Common myeloid progenitor, CD34-positive (primary cell): ENCODE measurements around the gene SGCE.

ENCODE experiments used
- CTCF ChIA-PET: fragments of 350-600 bp; sonication (Branson Sonifier 250); formaldehyde crosslinking; loops from one replicate; lab custom pipeline; 2021; ENCODE audit warnings: antibody characterized with exemption; lab: Charles Lee
- POLR2A ChIA-PET: fragments of 350-600 bp; sonication (Branson Sonifier 250); formaldehyde crosslinking; loops from one replicate; lab custom pipeline; 2021; ENCODE audit warnings: antibody characterized with exemption; lab: Charles Lee
- DNase-seq, 3 donors: peaks; one replicate each; pipeline versions ENCODE4 v3.0.0 to v3.0.0-alpha.2; 2013
- H3K27ac ChIP-seq, 2 experiments: 1 replicate in 1 of 2; 2 replicates in 1 of 2; pipeline ENCODE4 v1.7.0; 2013; ENCODE audit warnings: inconsistent platforms in 2 of 2, low read length in 2 of 2, mild to moderate bottlenecking in 2 of 2, low read depth in 1 of 2, moderate library complexity in 1 of 2; ENCODE audit not compliant: severe bottlenecking in 2 of 2, insufficient read depth in 1 of 2, poor library complexity in 1 of 2
- H3K27me3 ChIP-seq, 5 experiments: replicated peaks in 2 of 5; 1 replicate in 3 of 5; 2 replicates in 2 of 5; pipeline versions ENCODE4 v1.6.1 to v1.7.0; 2013; ENCODE audit warnings: low read length in 4 of 5, mild to moderate bottlenecking in 2 of 5, moderate library complexity in 2 of 5, inconsistent platforms in 1 of 5; ENCODE audit not compliant: insufficient read depth in 5 of 5, control insufficient read depth in 4 of 5
- H3K36me3 ChIP-seq, 4 experiments: 1 replicate in 2 of 4; 2 replicates in 2 of 4; pipeline versions ENCODE4 v1.6.1 to v1.7.0; 2013; ENCODE audit warnings: low read length in 3 of 4, control low read depth in 1 of 4, mild to moderate bottlenecking in 1 of 4; ENCODE audit not compliant: control insufficient read depth in 4 of 4, insufficient read depth in 4 of 4
- H3K4me1 ChIP-seq, 4 experiments: 1 replicate in 3 of 4; 2 replicates in 1 of 4; pipeline versions ENCODE4 v1.6.1 to v1.7.1; 2013; ENCODE audit warnings: low read length in 3 of 4, mild to moderate bottlenecking in 3 of 4, control low read depth in 1 of 4, inconsistent platforms in 1 of 4, moderate library complexity in 1 of 4; ENCODE audit not compliant: control insufficient read depth in 4 of 4, insufficient read depth in 4 of 4; ENCODE audit errors: control extremely low read depth in 1 of 4
- H3K4me3 ChIP-seq, 7 experiments: 1 replicate in 4 of 7; 2 replicates in 3 of 7; pipeline versions ENCODE4 v1.5.1 to v1.7.0; 2013; ENCODE audit warnings: mild to moderate bottlenecking in 7 of 7, low read length in 6 of 7, moderate library complexity in 6 of 7, inconsistent platforms in 2 of 7, low read depth in 2 of 7, control low read depth in 1 of 7; ENCODE audit not compliant: insufficient read depth in 4 of 7, control insufficient read depth in 1 of 7; ENCODE audit errors: extremely low read depth in 1 of 7
- H3K9me3 ChIP-seq, 5 experiments: 1 replicate in 4 of 5; 2 replicates in 1 of 5; pipeline versions ENCODE4 v1.6.1 to v1.7.1; 2013; ENCODE audit warnings: low read length in 4 of 5, mild to moderate bottlenecking in 2 of 5, inconsistent platforms in 1 of 5, low read depth in 1 of 5, moderate library complexity in 1 of 5; ENCODE audit not compliant: control insufficient read depth in 4 of 5, insufficient read depth in 2 of 5; ENCODE audit errors: control extremely low read depth in 1 of 5
- WGBS: methylation state at CpG from one replicate; pipeline ENCODE4 v1.1.5; 2013; ENCODE audit not compliant: insufficient coverage; 5-methylcytosine and 5-hydroxymethylcytosine counted together

Gene SGCE

DNA sequence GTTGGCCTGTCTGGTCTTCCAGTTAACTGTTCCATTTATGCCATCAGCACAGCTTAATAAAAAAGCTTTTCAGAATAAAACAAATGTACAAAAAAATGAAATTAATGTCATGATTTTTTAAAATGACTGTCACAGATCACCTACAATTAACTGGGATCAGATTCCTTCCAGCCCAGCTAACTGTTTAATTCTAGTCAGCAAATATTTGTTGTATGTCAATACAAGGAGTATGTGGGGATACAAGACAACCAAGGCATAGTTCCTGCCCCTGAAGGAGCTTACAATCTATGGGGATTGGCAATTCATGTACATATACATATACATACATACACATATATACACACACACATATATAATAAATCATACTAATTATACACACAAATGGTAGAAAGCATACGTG, 16.5 kb downstream of the SGCE start:
- H3K4me1 ChIP-seq = no peaks in the 10 kb centered on the region
- WGBS = no CpG with 5 or more reads among the region's 1 CpG
- H3K9me3 ChIP-seq = no peaks in the 10 kb centered on the region
- no peak overlapping the region for H3K27ac ChIP-seq
- peaks cover 0 to 2% (median 1%) of the 10 kb centered on the region in 5 experiments for H3K27me3 ChIP-seq
- H3K36me3 ChIP-seq = no peaks in the 10 kb centered on the region
- no peak overlapping the region for H3K4me3 ChIP-seq
- ChIA-PET CTCF (no interaction called here), POLR2A (interaction anchor here (0.6 kb wide), 1 partner anchor 49 kb away, joined by 3 read pairs; no protein-coding TSS in a partner anchor)
- no peak for DNase-seq

DNA sequence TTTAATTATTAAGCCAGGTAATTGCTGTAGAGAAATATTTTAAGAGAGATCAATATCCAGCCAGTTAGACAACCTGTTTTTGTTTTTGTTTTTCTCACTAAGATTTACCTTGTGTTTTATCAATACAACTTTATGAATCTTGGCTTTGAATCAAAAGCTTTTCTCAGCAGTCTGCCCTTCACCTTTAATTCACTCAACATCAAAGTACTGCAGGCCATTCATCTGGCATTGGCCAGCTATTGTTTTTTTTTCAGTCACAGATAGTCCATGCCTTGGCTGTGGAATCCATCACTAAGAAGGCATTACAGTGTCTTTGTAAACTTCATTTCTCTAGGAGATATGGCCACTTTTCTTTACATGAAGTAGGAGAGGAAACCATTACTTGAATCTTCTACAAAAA, 20.2 kb downstream of the SGCE start:
- POLR2A ChIA-PET = no interaction called here

DNA sequence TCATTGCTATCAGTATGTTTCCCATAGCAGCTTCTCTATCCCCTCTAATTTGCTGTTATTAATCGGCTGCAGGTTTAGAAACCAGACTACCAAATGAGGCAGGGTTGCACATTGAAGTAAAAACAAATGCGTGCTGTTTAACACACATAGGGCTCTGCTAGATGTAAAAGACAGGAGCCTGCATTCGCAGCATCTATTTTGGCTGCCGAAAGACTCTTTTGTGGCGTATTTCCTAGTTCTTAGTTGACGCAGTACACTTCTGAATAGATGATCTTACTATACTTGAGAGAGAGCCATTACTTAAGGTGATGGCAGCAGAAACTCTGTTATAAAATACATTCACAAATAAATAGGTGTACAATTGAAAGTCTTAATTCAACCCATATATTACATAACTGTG, 21.4 kb downstream of the SGCE start:
- CTCF ChIA-PET = no interaction called here
- no peaks in the 10 kb centered on the region for H3K36me3 ChIP-seq

More for the DNA sequence above, 20.2 kb downstream of the SGCE start:
- DNase-seq = no peak
- CTCF ChIA-PET = no interaction called here
- Histone ChIP-seq H3K4me3 (no peak overlapping the region), H3K4me1 (no peaks in the 10 kb centered on the region), H3K27ac (no peak overlapping the region), H3K27me3 (no peaks in the 10 kb centered on the region), H3K36me3 (no peaks in the 10 kb centered on the region), H3K9me3 (no peaks in the 10 kb centered on the region)

DNA sequence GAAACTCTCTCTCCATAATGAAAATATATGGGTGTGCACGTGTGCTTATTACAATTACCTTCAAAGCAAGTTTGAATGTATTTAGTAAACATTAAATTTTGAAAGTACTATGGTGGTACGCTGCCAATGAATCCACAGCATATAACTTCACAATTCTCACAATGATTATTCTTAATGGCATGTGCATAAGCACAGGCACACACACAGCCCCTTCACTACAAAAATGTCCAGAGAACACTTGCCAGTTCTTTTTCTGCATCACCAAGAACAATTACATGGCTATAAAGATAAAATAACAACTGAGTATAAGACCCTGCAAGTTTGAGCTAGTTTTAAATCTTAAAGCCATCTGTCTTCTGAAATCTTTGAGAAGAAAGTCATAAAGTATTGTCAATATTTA, 22.2 kb downstream of the SGCE start:
- no peaks in the 10 kb centered on the region for H3K9me3 ChIP-seq
- no peaks in the 10 kb centered on the region for H3K36me3 ChIP-seq
- ChIA-PET CTCF (interaction anchor here (1.2 kb wide), 1 partner anchor 23 kb away, joined by 3 read pairs; the partner anchor contains the start of gene SGCE), POLR2A (no interaction called here)
- DNase-seq = no peak
- no peak overlapping the region for H3K27ac ChIP-seq
- H3K27me3 ChIP-seq = no peaks in the 10 kb centered on the region
- no CpG with 5 or more reads among the region's 2 CpGs for WGBS
- no peak overlapping the region for H3K4me3 ChIP-seq
- H3K4me1 ChIP-seq = no peaks in the 10 kb centered on the region

More for the DNA sequence above, 21.4 kb downstream of the SGCE start:
- WGBS = 95% methylated on average over 2 of the region's 6 CpGs
- Histone ChIP-seq H3K9me3 (no peaks in the 10 kb centered on the region), H3K4me1 (no peaks in the 10 kb centered on the region), H3K4me3 (no peak overlapping the region), H3K27me3 (no peaks in the 10 kb centered on the region), H3K27ac (no peak overlapping the region)
- no peak for DNase-seq
- POLR2A ChIA-PET = no interaction called here

DNA sequence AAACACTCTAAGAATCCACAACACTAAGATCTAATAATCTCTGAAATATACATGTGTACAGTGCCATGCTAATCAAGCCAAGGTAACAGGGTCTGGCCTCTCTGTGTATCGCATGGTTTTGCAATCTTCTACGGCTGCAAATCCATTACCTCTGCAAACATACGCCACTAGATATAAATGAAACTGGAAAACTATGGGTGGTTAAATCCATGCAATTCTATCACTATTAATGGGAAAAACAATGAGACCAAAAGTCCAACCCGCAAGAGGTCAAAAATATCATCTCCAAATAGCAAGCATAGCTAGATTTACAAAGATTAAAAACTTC, 23.0 kb downstream of the SGCE start:
- no CpG with 5 or more reads among the region's 4 CpGs for WGBS
- Histone ChIP-seq H3K27ac (no peak overlapping the region), H3K36me3 (no peaks in the 10 kb centered on the region)

DNA sequence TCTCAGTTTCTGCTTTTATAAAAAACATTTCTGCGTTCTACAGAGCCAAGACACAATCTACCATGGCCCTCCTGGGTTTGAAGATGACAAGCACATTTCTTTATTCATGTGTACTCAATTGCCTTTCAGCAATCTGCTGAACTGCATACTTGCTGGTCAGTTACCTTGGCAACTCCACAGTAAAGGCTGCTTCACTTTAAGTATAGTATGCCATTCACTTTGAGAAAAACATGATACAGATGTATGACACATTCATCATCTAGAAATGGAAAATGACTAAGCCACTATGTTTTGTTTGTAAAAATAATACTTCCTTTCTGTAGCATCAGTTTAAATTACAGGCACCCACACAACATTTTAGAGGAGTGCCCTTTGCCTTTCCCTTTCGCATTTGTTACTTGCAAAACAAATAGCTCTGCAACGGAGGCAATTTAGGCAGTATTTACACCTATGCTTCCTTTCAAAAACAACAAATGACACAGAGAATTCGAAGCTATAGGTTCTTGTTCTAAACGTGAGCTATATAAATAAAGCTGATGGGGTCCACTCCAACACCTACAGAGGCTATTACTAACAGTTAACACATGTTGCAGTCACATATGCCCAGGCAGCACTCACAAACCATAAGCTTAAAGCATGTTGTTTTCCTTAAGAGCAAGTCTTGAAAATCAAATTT, 23.5 kb downstream of the SGCE start:
- Histone ChIP-seq H3K9me3 (no peaks in the 10 kb centered on the region), H3K4me1 (no peaks in the 10 kb centered on the region), H3K27ac (no peak overlapping the region), H3K4me3 (no peak overlapping the region), H3K27me3 (no peaks in the 10 kb centered on the region), H3K36me3 (no peaks in the 10 kb centered on the region)
- CTCF ChIA-PET = interaction anchor here (1.2 kb wide), 1 partner anchor 24 kb away, joined by 3 read pairs; the partner anchor contains the start of gene SGCE
- POLR2A ChIA-PET = no interaction called here
- DNase-seq = no peak
- 79% methylated on average over 3 of the region's 5 CpGs for WGBS

More for the DNA sequence above, 23.0 kb downstream of the SGCE start:
- ChIA-PET CTCF (interaction anchor here (1.2 kb wide), 1 partner anchor 24 kb away, joined by 3 read pairs; the partner anchor contains the start of gene SGCE), POLR2A (no interaction called here)
- Histone ChIP-seq H3K4me1 (no peaks in the 10 kb centered on the region), H3K27me3 (no peaks in the 10 kb centered on the region), H3K4me3 (no peak overlapping the region), H3K9me3 (no peaks in the 10 kb centered on the region)
- DNase-seq = no peak

DNA sequence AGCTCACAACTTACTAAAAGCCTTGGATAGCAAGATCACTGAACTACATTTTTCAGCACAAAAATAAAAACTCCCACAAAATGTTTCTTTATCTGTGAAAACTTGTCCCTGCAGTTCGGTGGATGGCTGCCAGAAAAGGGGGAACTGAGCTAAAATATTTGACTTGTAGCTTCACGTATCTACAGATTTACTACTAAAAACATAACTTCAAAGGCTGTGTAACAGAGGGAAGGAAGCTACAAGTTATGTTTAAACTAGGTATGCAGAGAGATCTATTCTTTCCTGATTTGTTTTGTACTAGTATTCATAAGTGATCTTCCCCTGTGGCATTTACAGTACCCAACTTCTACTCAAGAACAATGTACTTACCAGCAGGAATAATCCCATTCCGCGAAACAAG, 25.1 kb downstream of the SGCE start:
- Histone ChIP-seq H3K36me3 (no peaks in the 10 kb centered on the region), H3K4me3 (no peak overlapping the region), H3K9me3 (no peaks in the 10 kb centered on the region), H3K27me3 (no peaks in the 10 kb centered on the region), H3K27ac (no peak overlapping the region), H3K4me1 (no peaks in the 10 kb centered on the region)
- ChIA-PET POLR2A (no interaction called here), CTCF (interaction anchor here (1.2 to 1.8 kb wide), 2 partner anchors 11 to 14 kb away, joined by 3 to 4 read pairs; no protein-coding TSS in a partner anchor)
- WGBS = no CpG with 5 or more reads among the region's 4 CpGs
- no peak for DNase-seq
